HG03442 (cell line): ENCODE measurements around the gene MRFAP1.

Source experiments
- ATAC-seq: cut with Tn5 transposase; IDR thresholded peaks from one replicate; pipeline ENCODE4 v1.9.1; 2021; ENCODE audit warnings: mild to moderate bottlenecking, moderate library complexity; ENCODE audit not compliant: unreplicated experiment

The MRFAP1 gene

DNA sequence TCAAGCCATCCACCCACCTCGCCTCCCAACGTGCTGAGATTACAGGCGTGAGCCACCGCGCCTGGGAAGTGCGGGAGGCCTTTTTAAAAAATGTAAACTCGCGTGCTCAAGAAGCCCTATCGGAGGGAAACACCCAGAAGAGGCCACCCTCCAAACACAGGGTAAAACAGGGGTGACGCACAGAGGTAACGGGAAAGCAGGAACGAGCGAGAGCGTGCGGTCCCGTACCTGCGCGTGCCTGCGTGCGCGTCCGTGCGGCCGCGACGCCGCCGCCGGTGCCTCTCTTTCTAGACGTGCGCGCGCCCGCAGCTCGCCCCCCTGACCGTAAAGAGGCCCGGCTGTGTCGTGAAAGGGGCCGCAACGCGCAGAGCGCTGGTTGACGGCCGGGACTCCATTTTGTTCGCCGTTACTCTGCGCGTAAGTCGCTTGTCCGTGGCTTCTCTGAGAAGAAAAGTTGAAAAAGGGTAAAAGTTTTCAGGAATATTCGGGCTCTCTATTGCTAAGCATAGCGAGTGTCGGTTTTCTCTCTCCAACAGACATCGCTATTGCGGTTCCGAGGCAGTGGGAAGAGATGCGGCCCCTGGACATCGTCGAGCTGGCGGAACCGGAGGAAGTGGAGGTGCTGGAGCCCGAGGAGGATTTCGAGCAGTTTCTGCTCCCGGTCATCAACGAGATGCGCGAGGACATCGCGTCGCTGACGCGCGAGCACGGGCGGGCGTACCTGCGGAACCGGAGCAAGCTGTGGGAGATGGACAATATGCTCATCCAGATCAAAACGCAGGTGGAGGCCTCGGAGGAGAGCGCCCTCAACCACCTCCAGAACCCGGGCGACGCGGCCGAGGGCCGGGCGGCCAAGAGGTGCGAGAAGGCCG lies at the start of gene MRFAP1:
MRFAP1 (plus strand) TSS at position 394 of the 872 bp plus-strand sequence; CDS start at position 572, 178 bp downstream.
- peak; percentile 82 for ATAC-seq

DNA sequence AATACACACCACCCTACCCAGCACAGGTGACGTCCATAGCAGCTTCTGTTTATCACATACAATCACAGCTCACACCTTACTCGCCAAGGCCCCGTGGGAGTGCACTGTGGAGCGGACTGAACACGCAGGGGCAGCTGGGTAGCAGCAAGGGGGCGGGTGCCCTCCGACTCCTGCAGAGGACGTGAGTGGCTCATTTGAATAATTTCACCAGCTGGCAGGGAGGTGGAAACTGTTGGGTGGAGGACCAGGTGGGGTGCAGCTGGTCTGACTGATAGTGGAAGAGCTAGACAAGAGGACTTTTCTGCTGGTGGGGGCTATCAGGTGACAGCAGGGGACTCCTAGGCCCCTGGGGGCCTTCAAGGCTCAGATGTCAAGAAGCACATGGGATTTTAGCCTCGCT lies 49.2 kb upstream of the MRFAP1 start:
- no peak for ATAC-seq

DNA sequence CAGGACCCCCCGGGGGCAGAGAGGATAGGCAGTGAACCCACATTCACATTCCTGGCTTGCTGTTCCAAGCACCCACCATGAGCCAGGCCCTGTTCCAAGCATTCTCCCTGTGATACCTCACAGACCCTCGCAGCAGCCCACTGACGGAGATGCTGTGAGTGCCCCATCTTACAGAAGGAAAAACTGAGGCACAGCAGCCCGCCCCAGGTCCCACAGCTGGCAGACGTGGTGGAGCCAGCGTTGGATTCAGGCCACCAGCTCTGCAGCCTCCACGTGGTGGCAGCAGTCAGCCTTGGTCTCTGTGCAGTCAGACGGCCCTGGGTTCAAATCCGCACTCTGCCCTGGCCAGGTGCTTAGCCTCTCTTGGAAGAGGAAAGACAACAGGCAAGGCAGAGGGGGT lies 48.7 kb upstream of the MRFAP1 start:
- ATAC-seq = no peak

DNA sequence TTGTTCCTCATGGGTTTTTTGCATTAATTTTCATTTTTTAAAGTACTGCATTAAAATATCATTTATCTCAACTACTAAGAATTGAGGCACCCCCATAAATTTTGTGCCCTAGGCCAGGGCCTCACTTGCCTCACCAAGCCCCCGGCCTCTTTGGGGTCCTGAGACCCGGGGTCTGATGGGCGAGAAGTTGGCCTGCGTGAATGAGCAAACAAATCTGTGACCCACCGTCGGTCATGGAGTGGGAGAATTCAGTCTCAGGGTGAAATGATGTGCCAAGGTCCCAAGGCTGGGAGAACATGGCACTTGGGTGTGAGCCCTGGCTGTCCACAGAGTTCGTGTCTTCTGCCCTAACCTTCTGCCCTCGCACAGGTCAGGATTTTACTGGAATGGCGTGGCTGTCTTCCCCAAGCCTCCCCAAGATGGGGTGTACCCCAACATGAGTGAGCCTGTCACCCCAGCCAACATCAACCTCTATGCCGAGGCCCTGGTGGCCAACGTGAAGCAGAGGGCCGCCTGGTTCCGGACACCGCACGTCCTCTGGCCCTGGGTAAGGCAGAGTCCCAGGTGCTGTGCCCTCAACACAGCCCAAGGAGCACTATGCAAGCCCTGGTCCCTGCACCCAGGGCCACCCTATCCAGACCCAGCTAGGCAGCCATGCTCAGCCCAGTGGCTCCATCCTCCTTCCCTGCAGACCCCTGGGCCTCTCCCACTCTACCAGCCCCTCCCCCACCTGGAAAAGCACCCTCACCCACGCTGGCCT lies 47.5 kb upstream of the MRFAP1 start:
- no peak for ATAC-seq

DNA sequence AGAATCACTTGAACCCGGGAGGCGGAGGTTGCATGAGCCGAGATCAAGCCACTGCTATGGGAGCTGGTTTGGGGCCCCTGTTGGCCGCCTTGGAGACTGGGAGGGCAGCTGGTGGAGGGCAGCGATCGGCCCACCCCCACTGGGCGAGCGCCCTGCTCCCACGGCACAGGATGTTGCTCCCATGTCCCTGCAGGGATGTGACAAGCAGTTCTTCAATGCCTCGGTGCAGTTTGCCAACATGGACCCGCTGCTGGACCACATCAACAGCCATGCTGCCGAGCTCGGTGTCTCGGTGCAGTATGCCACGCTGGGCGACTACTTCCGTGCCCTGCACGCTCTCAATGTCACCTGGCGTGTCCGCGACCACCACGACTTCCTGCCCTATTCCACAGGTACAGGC lies 46.1 kb upstream of the MRFAP1 start:
- ATAC-seq = no peak

DNA sequence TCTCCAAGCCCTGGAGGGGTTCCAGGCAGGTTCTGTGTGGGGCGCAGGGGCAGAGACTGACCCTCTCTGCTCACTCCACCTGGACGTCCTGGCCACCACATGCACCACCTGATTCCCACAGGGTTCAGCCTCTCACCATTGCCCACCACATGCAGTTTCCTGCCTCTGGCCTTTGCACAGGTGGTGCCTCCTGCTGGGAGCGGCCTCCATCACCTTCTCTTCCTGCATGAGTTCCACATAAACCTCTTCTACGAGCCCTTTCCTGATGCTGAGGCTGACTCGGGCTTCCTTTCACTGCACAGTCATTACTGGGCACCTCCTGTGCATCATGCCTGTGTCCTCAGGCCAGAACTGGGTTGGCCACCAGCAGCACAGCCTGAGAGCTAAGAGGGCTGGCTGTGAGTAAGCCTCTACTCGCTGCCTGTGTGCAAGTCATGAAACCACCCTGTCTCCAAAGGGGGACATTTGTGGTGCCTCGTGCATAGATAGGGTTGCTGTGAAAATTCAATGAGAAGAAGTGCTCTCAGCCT lies 45.6 kb upstream of the MRFAP1 start:
- ATAC-seq = no peak

DNA sequence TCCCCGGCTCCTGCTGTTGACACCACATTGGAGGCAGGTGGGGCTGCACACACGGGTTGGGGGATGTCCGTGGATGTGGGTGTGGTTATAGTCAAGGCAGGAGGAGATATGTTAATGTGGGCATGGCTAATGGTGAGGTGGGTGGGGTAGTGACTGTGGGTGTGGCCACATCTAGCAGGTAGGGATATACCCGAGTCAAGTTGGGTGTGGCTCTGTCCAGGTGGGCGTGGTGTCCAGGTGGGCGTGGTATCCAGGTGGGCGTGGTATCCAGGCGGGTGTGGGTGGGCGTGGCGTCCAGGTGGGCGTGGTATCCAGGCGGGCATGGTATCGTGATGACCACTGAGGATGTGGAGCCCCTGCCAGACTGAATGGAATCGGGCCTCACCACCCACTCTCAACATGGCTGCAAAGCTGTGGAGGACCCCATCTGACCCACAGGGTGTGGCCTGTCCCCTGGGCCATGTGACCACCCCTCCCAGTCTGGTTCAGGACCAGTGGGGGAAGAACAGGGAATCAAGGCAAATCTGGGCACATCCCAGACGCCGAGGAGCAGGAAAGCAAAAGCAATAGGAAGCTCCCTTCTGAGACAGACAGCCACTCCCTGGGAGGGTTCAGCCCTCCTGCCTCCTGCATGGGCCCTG lies 44.5 kb upstream of the MRFAP1 start:
- no peak for ATAC-seq

DNA sequence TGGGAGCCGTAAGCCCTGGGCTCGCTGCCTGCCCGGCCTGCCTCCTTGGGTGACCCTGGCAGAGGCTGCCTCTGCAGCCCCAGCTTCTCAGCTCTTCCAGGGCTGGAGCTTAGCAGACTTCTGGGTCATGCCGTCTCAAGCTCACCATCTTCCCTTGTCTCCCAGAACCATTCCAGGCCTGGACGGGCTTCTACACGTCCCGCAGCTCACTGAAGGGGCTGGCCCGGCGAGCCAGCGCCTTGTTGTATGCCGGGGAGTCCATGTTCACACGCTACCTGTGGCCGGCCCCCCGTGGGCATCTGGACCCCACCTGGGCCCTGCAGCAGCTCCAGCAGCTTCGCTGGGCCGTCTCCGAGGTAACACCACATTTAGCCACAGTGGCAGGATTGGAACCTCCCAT lies 43.5 kb upstream of the MRFAP1 start:
- ATAC-seq = no peak

DNA sequence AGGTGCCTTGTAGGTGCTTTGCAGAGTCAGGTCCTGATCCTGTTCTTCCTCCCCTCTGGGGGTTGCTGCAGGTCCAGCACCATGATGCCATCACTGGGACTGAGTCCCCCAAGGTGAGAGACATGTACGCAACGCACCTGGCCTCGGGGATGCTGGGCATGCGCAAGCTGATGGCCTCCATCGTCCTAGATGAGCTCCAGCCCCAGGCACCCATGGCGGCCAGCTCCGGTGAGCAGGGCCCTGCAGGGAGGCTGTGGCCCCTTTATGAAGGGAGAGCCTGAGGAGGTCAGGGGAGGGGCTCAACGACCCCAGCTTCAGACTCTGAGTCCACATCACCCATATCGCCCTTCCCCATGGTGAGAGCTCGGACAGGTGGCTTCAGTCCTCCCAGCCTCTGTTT lies 42.4 kb upstream of the MRFAP1 start:
- no peak for ATAC-seq

DNA sequence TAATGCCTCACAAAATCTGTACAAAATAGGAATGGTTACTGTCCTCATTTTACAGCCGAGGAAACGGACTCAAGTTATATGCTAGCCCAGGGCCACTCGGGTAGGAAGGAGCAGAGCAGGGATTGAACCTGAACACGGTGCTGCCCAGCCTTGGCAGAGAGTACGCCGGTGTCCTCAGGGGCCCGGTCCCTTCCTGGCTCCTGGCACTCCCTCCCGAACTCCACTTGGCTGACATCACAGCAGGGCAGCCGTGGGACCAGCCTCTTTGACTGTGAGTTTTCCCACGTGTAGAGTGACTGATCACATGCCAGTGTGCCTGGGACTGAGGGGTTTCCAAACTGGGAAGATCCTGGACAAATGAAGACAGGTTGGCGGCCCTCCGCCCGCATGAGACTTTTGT lies 41.8 kb upstream of the MRFAP1 start:
- ATAC-seq = no peak

DNA sequence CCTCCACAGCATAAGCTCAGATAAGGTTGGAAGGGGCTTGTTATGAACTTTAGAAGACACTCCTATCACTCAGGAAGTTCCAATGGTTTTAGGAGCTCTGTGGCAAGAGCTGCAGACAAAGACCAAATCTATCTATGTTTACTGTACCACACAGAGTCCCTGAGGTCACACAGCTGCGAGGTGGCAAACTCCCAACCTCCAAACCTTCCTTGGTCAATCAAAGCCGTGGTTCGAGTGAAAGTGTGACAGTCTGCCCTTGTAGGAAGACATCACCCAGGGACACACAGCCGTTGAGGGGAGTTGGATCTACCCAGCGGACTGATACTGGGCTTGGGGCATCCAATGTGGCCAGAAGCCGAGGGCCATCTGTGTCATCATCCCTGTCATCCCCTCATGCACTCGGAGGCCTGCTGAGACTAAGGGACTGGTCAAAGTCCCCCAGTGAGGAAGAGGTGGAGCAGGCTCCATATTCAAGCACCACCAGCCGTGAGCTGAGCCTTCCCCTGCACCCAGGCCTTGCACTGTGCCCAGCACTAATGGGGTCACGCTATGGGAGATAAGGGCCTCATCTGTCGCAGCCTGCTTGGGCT lies 38.7 kb upstream of the MRFAP1 start:
- ATAC-seq = no peak

DNA sequence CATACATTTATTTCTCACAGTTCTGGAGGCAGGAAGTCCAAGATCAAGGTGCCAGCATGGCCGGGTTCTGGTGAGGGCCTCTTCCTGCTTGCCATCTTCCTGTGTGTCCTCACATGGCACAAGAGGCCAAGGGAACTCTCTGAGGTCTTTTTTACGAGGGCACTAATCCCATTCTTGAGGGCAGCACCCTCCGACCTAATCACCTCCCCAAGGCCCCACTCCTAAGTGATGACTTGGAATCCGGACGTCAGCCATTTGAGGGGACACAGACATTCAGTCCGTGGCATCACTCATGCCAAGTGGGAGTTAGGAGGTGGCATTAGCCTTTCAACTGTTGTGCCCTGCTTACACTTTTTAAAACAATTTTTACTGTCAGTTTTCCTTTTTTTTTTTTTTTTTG lies 38.2 kb upstream of the MRFAP1 start:
- ATAC-seq = no peak

DNA sequence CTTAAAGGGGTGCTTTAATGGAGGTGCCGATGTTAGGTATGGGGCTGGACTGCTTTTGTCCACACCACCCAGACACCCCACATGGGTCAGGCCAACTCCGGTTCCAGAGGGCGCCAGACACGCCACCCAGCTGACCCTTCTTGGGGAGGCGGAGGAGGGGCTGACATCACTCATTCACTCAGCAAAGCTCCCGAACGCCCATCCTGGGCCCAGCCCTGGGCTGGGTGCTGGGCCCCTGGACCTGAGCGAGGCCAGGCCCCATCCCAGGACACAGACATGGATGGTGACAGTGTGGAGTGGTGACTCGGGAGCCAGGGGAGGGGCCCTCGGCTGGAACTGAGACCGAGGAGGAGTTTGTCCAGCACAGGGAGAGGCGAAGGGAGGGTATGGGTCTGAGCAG lies 37.4 kb upstream of the MRFAP1 start:
- no peak for ATAC-seq

DNA sequence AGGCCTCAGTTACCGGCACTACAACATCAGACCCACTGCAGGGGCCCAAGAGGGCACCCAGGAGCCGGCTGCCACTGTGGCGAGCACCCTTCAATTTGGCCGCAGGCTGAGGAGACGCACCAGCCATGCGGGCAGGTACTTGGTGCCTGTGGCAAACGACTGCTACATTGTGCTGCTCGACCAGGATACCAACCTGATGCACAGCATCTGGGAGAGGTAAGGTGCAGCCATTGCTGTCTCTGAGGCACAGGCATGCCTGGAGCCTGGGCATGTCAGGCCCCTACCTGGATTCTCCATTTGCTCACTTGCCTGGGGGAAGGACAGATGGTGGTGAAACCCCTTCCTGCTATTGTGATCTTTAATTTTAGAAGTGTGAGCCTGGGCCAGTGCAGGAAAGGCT lies 35.4 kb upstream of the MRFAP1 start:
- no peak for ATAC-seq

DNA sequence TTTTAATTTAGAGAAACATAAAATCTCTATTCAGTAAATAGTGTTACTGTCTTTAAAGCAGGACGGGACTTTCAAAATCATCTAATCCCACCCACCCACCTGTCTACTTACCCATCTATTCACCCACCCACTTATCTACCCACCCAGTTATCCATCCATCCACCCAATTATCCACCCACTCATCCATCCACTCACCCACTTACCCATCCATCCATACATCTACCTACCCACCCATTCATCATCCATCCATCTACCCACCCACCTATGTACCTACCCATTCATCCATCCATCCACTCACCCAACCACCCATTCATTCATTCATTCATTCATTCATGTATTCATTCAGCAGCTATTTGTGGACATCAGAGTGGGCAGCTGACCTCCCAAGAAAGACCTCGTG lies 34.9 kb upstream of the MRFAP1 start:
- ATAC-seq = no peak

DNA sequence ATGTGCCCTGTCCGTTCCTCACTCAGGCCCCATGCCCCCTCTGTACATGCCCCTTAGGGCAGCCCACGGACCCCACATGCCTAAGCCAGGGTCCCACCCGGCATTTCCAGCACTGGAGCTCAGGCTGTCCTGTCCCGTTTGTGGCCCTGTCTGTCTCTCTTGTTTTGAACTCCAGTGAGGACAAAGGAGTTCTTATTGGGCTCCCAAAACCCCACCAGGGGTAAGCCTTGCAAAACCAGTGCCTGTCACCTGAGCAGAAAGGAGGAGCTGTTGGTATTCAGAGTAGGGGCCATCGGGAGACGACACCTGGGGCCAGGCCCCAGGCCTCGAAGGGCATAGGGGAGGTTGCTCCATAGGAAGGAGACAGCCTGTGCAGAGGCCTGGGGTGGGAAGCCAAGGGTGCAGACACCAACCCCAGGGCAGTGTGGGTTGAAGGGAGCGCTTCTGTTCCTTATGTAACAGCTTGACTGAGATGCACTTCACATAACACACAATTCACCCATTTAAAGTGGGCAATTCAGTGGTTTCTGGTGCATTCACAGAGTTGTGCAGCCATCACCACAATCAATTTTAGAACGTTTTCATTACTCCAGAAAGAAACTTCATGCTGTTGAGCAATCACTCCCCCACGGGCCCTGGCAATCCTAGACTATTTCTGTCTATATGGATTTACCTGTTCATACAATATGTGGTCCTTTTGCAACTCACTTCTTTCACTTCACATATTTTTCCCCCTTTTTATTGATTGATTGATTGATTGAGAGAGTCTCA lies 33.8 kb upstream of the MRFAP1 start:
- no peak for ATAC-seq

DNA sequence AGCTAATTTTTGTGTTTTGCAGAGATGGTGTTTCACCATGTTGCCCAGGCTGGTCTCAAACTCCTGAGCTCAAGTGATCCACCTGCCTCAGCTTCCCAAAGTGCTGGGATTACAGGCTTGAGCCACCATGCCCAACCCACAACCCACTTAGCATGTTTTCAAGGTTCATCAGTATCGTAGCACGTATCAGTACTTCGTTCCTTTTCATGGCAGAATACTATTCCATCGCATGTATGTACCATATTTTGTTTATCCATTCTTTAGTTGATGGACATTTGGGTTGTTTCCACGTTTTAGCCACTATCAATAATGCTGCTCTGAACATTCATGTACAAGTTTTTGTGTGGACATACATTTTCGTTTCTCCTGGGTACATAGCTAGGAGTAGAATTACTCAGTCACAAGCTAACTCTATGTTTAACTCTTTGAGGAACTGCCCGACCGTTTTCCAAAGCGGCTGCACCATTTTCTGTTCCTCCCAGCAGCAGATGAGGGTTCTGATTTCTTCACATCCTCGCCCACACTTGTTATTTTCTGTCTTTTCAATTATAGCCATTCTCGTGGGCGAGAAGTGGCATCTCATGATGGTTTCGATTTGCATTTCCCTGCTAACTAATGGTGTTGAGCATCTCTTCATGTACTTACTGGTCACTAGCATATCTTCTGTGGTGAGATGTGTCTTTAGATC lies 33.0 kb upstream of the MRFAP1 start:
- ATAC-seq = no peak

DNA sequence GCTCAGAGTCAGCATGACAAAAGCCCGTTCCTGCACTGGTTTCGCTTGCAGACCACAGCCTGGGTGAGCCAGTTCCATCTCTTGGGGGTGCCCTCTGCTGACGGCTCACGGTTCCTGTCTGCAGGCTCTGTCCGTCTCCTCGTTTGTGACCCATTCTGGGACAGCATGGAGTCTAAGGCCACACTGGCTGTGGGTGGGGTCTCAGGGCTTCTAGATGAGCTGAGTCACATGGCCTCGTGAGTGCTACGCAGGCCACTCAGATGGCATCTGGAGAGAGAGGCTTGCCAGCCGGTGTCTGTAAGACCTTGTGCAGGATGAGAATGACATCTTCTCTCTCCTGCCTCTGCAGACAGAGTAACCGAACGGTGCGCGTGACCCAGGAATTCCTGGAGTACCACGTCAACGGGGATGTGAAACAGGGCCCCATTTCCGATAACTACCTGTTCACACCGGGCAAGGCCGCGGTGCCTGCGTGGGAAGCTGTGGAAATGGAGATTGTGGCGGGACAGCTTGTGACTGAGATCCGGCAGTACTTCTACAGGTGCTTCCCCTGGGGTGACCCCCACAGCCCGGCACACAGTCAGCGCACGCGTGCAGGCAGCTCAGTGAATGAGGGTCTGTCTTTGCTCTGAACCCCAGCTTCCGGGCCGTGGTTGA lies 31.6 kb upstream of the MRFAP1 start:
- ATAC-seq = no peak

DNA sequence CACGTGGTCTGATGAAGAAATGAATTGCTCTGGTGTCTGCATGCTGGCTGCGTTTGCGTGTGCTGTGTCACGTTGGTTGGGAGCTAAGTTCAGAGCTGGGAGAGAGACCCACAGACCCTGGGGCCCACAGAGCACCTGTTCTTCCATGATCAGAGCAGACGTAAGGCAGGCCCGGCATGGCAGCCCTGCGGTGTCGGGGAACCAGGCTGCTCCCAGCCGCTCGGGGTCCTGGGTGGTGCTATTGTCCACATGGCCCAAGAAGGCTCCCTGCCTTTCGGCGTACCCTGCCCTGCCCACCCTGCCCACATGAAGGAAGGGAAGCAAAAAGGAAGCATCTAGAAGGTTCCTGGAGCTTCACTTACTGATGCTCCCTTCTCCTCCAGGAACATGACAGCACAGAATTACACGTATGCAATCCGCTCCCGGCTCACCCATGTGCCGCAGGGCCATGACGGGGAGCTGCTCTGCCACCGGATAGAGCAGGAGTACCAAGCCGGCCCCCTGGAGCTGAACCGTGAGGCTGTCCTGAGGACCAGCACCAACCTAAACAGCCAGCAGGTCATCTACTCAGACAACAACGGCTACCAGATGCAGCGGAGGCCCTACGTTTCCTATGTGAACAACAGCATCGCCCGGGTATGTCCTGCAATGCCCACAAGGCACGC lies 30.9 kb upstream of the MRFAP1 start:
- no peak for ATAC-seq
